A673 (cell line): Measurements from ENCODE around the gene RNU4-1. TPM values are rescaled to one million over a fixed set of nuclear protein-coding genes. Genes with fewer than 3 reads are reported as not detected.
A peak's percentile ranks its signal among the peaks of the same experiment; 100 is the strongest.

Experiments used
- BruUV-seq: library from RNA; stranded (reverse); fragments of 400-500 nt; replicated peaks from 2 replicates; lab custom pipeline; 2021; lab: Mats Ljungman, UMichigan
- CTCF ChIA-PET: fragments of 300-600 bp; sonication (Branson Sonifier 250); formaldehyde crosslinking; loops from one replicate; lab custom pipeline; 2022; ENCODE audit warnings: antibody characterized with exemption; lab: Charles Lee
- POLR2A ChIA-PET: fragments of 300-600 bp; sonication (Branson Sonifier 250); formaldehyde crosslinking; loops from one replicate; lab custom pipeline; 2022; ENCODE audit warnings: antibody characterized with exemption; ENCODE audit not compliant: low non-redundant PET; lab: Charles Lee
- DNase-seq: peaks from one replicate; pipeline ENCODE4 v3.0.0-alpha.2; 2015; ENCODE audit warnings: low spot score
- H3K27ac ChIP-seq: fragments of 200-600 bp; sonication (generic); 2 replicates; pipeline ENCODE4 v1.5.1; 2016; ENCODE audit warnings: mixed run types, low read depth, mild to moderate bottlenecking, mixed read lengths, antibody characterized with exemption, low read length; ENCODE audit not compliant: poor library complexity, severe bottlenecking
- H3K27me3 ChIP-seq: fragments of 200-600 bp; sonication (generic); replicated peaks from 2 replicates; pipeline ENCODE4 v1.6.1; 2017; ENCODE audit warnings: mixed run types, low read depth, mild to moderate bottlenecking, mixed read lengths, antibody characterized with exemption, low read length; ENCODE audit not compliant: insufficient read depth, poor library complexity
- H3K36me3 ChIP-seq: fragments of 200-600 bp; sonication (generic); 2 replicates; pipeline ENCODE4 v1.6.1; 2016; ENCODE audit warnings: mixed run types, mild to moderate bottlenecking, mixed read lengths, antibody characterized with exemption, low read length; ENCODE audit not compliant: insufficient read depth, poor library complexity, severe bottlenecking
- H3K4me1 ChIP-seq: fragments of 200-600 bp; sonication (generic); 2 replicates; pipeline ENCODE4 v1.6.1; 2017; ENCODE audit warnings: mixed run types, mild to moderate bottlenecking, mixed read lengths, antibody characterized with exemption, low read length; ENCODE audit not compliant: insufficient read depth, poor library complexity, severe bottlenecking
- H3K4me3 ChIP-seq: fragments of 200-600 bp; sonication (generic); 2 replicates; pipeline ENCODE4 v1.5.1; 2016; ENCODE audit warnings: low read depth, mixed run types, mild to moderate bottlenecking, mixed read lengths, low read length; ENCODE audit not compliant: poor library complexity, severe bottlenecking
- H3K9me3 ChIP-seq: fragments of 200-600 bp; sonication (generic); 2 replicates; pipeline ENCODE4 v1.6.1; 2016; ENCODE audit warnings: mixed run types, low read depth, mild to moderate bottlenecking, mixed read lengths, antibody characterized with exemption, low read length; ENCODE audit not compliant: poor library complexity, severe bottlenecking
- CTCF ChIP-seq: fragments of 300-800, 200-600 bp; sonication (generic); conservative IDR thresholded peaks from 2 replicates; pipeline ENCODE4 v1.5.1; 2017; ENCODE audit warnings: low read depth, mild to moderate bottlenecking, antibody characterized with exemption, low read length, moderate library complexity, mixed read lengths
- EZH2 ChIP-seq: fragments of 200-600 bp; sonication (generic); IDR thresholded peaks from 2 replicates; pipeline ENCODE4 v1.6.1; 2017; ENCODE audit warnings: borderline replicate concordance, low read depth, mild to moderate bottlenecking, mixed read lengths, antibody characterized with exemption, low read length; ENCODE audit not compliant: poor library complexity, severe bottlenecking
- intact Hi-C: fragments of 100-400 bp; cut with micrococcal nuclease; formaldehyde crosslinking; loops from one replicate; pipeline ENCODE4 v1.10.0; 2022; ENCODE audit not compliant: unreplicated experiment
- total RNA-seq: library from RNA; stranded (reverse); gene quantifications from 2 replicates; pipeline ENCODE4 v1.2.3, GENCODE V29; 2021

Gene RNU4-1
- total RNA-seq, 1 experiment from 2014 or later: 1,130 TPM

GRCh38 chr12:120263748-120264085 is 29.3 kb downstream of the RNU4-1 start:
- DNase-seq: no peak
- Histone ChIP-seq H3K27ac (no peak overlapping the region), H3K9me3 (no peaks in the 10 kb centered on the region), H3K36me3 (no peaks in the 10 kb centered on the region), H3K27me3 (no peaks in the 10 kb centered on the region), H3K4me1 (peaks cover 28% of the 10 kb centered on the region), H3K4me3 (peak overlapping the region; percentile 80)
- ChIA-PET CTCF (interaction anchor here (0.5 to 8.5 kb wide), 4 partner anchors 15 to 621 kb away, joined by 3 to 141 read pairs (median 4); no protein-coding TSS in a partner anchor), POLR2A (no interaction called here)
- no TSS peak for BruUV-seq
- intact Hi-C loops: loop anchor here (10.0 kb wide), 1 partner anchor 149 kb away; the partner anchor contains the start of gene RAB35
- no peak for TF ChIP-seq EZH2

- peak overlapping the region; percentile 80 for H3K4me3 ChIP-seq
These were observed 29.9 kb downstream of the RNU4-1 start for GRCh38 chr12:120262852-120263747.

GRCh38 chr12:120261951-120262851 is 30.8 kb downstream of the RNU4-1 start:
- Histone ChIP-seq H3K4me3 (no peak overlapping the region), H3K27me3 (no peaks in the 10 kb centered on the region), H3K27ac (no peak overlapping the region), H3K4me1 (peaks cover 34% of the 10 kb centered on the region), H3K36me3 (no peaks in the 10 kb centered on the region), H3K9me3 (no peaks in the 10 kb centered on the region)
- intact Hi-C loops: loop anchor here (10.0 kb wide), 1 partner anchor 147 kb away; the partner anchor contains the start of gene RAB35
- POLR2A ChIA-PET: interaction anchor here (0.5 kb wide), 1 partner anchor 29 kb away, joined by 3 read pairs; no protein-coding TSS in a partner anchor
- no TSS peak for BruUV-seq
- TF ChIP-seq CTCF (no peak), EZH2 (no peak)
- DNase-seq: no peak
- CTCF ChIA-PET: interaction anchor here (1.6 to 8.5 kb wide), 2 partner anchors 27 to 34 kb away, joined by 11 to 141 read pairs; no protein-coding TSS in a partner anchor

More at GRCh38 chr12:120262852-120263747, 29.9 kb downstream of the RNU4-1 start:
- H3K36me3 ChIP-seq: no peaks in the 10 kb centered on the region
- ChIA-PET POLR2A (interaction anchor here (0.5 kb wide), 1 partner anchor 28 kb away, joined by 3 read pairs; no protein-coding TSS in a partner anchor), CTCF (interaction anchor here (0.5 to 8.5 kb wide), 5 partner anchors 16 to 620 kb away, joined by 3 to 141 read pairs (median 4); no protein-coding TSS in a partner anchor)
- no peaks in the 10 kb centered on the region for H3K9me3 ChIP-seq
- intact Hi-C loops: loop anchor here (10.0 kb wide), 1 partner anchor 148 kb away; the partner anchor contains the start of gene RAB35
- BruUV-seq: TSS peak; percentile 34
- peaks cover 28% of the 10 kb centered on the region for H3K4me1 ChIP-seq
- H3K27me3 ChIP-seq: no peaks in the 10 kb centered on the region
- DNase-seq: no peak
- TF ChIP-seq CTCF: no peak
- no peak for TF ChIP-seq EZH2
- H3K27ac ChIP-seq: no peak overlapping the region
